Neural crest cell (in vitro differentiated cells): Measurements from ENCODE around the gene TXNDC2. TPM values are rescaled to one million over a fixed set of nuclear protein-coding genes. Genes with fewer than 3 reads are reported as not detected.

Experiments used
- DNase-seq: peaks from one replicate; pipeline ENCODE4 v3.0.0; 2021; ENCODE audit warnings: low read depth, mixed read lengths, low spot score
- H3K27ac Mint-ChIP-seq: one replicate; pipeline ENCODE4 v1.8.0; 2021; ENCODE audit warnings: mild to moderate bottlenecking, mixed read lengths; ENCODE audit not compliant: unreplicated experiment
- H3K27me3 Mint-ChIP-seq: 2 replicates; pipeline ENCODE4 v1.8.0; 2021; ENCODE audit warnings: low read depth, mild to moderate bottlenecking, mixed read lengths
- H3K36me3 Mint-ChIP-seq: 2 replicates; pipeline ENCODE4 v1.8.0; 2021; ENCODE audit warnings: low read depth, mild to moderate bottlenecking, mixed read lengths
- H3K4me1 Mint-ChIP-seq: 2 replicates; pipeline ENCODE4 v1.8.0; 2021; ENCODE audit warnings: mixed read lengths
- H3K4me3 Mint-ChIP-seq: one replicate; pipeline ENCODE4 v1.8.0; 2021; ENCODE audit warnings: mild to moderate bottlenecking, mixed read lengths
- H3K9me3 Mint-ChIP-seq: 2 replicates; pipeline ENCODE4 v1.8.0; 2021; ENCODE audit warnings: mixed read lengths
- total RNA-seq: library from RNA; stranded (reverse); gene quantifications from 2 replicates; pipeline ENCODE4 v1.2.1, GENCODE V29; 2021
- TF ChIP-seq, protein P1 (sequence below): fragments of 200-600 bp; sonication (generic); conservative IDR thresholded peaks from 2 replicates; pipeline ENCODE4 v1.5.0; 2021; ENCODE audit warnings: antibody characterized with exemption, mild to moderate bottlenecking

The TXNDC2 gene
- total RNA-seq, 1 donor from 2014 or later: not detected

DNA sequence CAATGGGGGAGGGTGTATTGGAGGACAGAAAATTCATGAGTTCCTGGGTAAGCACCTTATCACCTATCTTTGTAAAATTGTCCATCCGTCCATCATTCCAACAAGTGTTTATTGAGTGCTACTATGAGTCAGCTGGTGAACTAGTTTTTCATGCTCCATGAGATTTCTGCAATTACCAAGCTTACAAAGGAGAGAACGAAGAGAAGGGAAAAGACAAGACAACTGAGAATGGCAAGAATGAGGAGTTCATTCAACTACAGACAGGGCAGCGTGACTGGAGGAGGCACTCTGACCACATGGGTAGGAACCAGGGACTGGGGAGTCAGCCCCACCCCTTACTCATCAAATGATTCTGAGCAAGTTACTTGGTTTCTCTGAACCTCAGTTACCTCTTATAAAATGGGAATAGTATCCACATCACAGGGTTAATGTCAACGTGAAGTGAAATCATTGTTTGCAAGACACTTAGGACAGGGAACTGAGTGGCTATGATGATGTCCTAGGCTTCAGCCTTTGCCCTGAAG, 18.6 kb upstream of the TXNDC2 start:
- Mint-ChIP-seq H3K27ac (no peak overlapping the region), H3K27me3 (no peaks in the 10 kb centered on the region), H3K9me3 (peaks cover 12% of the 10 kb centered on the region), H3K36me3 (peaks cover 14% of the 10 kb centered on the region), H3K4me1 (peaks cover 42% of the 10 kb centered on the region), H3K4me3 (no peak overlapping the region)
- TF ChIP-seq, protein P1, sequence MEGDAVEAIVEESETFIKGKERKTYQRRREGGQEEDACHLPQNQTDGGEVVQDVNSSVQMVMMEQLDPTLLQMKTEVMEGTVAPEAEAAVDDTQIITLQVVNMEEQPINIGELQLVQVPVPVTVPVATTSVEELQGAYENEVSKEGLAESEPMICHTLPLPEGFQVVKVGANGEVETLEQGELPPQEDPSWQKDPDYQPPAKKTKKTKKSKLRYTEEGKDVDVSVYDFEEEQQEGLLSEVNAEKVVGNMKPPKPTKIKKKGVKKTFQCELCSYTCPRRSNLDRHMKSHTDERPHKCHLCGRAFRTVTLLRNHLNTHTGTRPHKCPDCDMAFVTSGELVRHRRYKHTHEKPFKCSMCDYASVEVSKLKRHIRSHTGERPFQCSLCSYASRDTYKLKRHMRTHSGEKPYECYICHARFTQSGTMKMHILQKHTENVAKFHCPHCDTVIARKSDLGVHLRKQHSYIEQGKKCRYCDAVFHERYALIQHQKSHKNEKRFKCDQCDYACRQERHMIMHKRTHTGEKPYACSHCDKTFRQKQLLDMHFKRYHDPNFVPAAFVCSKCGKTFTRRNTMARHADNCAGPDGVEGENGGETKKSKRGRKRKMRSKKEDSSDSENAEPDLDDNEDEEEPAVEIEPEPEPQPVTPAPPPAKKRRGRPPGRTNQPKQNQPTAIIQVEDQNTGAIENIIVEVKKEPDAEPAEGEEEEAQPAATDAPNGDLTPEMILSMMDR: no peak
- DNase-seq: no peak

DNA sequence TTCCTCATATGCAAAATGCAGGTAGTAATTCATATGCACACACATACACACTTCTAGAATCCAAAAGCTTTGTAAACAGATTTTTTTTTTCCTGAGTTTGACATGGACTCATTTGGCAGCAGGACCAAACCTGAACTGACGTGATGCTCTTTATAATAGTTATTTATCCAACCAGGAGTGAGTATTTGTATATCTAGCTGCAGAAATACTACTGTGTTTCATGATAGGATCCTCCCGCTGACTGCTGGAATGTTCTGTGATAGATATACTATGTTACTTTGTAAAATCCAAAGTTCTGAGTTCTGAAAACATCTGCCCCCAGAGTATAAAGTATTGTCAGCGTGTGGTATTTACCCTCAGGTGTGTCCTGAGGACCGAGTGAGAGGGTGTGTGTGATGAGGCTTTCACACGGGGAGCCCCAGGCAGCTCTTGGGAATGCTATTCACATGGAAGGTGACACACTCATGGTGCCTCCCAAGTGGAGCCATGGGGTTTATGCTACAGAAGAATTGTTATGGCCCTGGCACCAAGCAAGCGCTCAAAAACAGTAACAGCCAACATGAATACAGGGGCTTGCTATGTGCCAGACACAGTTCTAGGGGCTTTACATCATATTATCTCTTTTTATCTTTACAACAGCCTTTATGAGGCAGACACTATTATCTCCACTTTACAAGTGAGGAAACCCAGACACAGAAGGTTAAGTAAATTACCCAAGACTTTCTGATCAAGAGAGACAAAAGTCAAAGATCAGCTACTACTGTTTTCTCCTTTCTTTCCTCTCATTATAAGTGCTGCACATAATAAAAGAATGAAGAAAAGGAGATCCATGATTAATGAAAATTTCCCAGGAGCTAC, 16.7 kb upstream of the TXNDC2 start:
- Mint-ChIP-seq H3K27me3 (no peaks in the 10 kb centered on the region), H3K9me3 (peaks cover 12% of the 10 kb centered on the region), H3K36me3 (peaks cover 14% of the 10 kb centered on the region), H3K27ac (peak overlapping the region; percentile 93), H3K4me1 (peaks cover 32% of the 10 kb centered on the region), H3K4me3 (no peak overlapping the region)
- TF ChIP-seq, protein P1: no peak
- DNase-seq: no peak

DNA sequence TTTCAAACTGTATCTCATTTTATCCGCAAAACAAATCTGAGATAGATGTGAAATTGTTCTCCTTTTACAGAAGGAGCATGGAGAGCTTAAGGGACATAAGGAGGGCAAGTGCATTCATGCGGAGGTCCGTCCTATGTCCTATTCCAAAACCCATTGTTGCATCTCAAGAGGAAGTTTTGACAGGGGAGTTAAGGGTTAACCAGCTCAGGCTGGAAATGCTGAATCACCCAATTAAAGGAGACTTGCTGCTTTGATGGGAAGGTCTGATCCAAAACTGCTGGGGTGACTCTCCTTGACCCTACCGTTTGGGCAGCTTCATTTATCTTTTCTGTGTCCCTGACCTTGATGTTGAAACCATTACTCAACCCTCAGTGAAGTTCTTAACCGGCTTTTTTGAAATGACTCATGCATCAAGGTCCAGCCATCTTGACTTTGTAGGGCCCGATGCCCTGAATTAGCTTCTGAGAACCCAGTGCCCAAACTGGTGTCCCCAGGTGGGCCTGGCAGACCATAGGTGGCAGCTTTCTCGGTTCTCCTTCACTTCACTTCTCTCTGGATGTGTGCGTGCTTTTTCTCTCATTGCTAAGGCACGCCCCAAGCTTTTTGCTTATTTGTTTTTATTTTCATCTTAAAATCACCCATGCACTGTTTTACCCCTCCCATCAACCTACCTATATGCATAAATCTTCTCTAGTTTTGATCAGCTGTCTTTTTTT, 15.9 kb upstream of the TXNDC2 start:
- TF ChIP-seq, protein P1: no peak
- Mint-ChIP-seq H3K4me3 (no peak overlapping the region), H3K4me1 (peaks cover 32% of the 10 kb centered on the region), H3K27ac (peak overlapping the region; percentile 93), H3K27me3 (no peaks in the 10 kb centered on the region), H3K36me3 (peaks cover 14% of the 10 kb centered on the region), H3K9me3 (peaks cover 12% of the 10 kb centered on the region)
- DNase-seq: no peak

DNA sequence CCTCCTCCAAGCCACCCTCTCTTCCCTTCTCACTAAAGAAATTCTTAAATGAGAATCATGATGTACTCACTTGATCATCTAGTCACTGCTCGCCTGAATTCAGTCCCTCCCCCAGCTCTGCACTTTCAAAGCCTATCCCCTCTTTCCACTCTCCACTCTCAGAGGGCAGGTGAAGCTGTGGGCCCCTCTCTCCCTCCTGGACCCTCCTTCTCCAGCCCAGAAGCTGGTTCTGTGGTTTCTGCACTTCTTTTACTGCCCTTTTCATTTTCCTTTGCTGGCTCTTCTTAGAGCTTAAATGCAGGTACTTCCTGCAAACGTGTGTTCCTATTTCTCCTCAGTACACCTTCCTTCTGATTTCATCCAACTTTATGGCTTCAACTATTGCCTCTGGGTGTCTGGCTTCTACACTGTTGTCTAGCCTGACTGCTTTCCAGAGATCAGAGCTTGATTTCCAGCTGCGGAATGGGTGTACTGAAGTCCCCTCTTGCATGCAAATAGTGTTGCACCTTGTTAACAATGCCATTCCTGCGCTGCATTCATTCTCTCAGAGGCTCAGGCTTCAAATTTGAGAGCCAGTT, 15.3 kb upstream of the TXNDC2 start:
- no peak for DNase-seq
- TF ChIP-seq, protein P1: no peak
- Mint-ChIP-seq H3K9me3 (peaks cover 9% of the 10 kb centered on the region), H3K4me3 (no peak overlapping the region), H3K4me1 (peaks cover 32% of the 10 kb centered on the region), H3K27me3 (no peaks in the 10 kb centered on the region), H3K27ac (peak overlapping the region; percentile 93), H3K36me3 (peaks cover 11% of the 10 kb centered on the region)

DNA sequence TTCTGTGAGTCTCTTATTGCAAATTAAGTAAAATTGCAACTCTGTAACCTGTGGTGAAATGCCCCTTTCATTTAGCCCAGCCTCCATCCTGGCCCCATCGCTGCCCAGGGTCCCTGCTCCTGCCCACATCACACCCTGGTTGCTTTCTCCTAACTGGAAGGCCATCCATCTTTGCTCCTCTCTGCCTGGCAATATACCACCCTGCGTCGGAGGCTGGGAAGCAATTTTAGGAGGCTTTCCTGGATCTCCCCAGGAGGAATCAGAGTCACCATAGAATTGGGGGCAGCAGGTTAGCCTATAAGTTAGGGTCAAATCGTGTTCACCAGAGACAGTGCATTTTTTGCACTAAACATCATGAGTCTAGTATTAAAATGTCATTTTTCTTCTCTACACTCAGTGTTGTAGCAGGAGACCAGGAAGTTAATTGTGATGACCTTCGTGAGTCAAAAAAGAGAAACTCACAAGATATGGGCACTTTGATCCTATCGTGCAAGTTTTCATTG, 14.5 kb upstream of the TXNDC2 start:
- peak overlapping the region; percentile 44 for H3K27ac Mint-ChIP-seq
- no peaks in the 10 kb centered on the region for H3K27me3 Mint-ChIP-seq
- TF ChIP-seq, protein P1: no peak
- H3K4me1 Mint-ChIP-seq: peaks cover 32% of the 10 kb centered on the region
- no peak overlapping the region for H3K4me3 Mint-ChIP-seq
- H3K9me3 Mint-ChIP-seq: peaks cover 3% of the 10 kb centered on the region
- no peak for DNase-seq
- H3K36me3 Mint-ChIP-seq: peaks cover 3% of the 10 kb centered on the region
